ENCODE measurements around the gene TIAL1. TPM values are rescaled to one million over a fixed set of nuclear protein-coding genes. Genes with fewer than 3 reads are reported as not detected.
A peak's percentile ranks its signal among the peaks of the same experiment; 100 is the strongest.

Gene TIAL1
- total RNA-seq, 1 donor from 2014 or later = 43.8 TPM

DNA sequence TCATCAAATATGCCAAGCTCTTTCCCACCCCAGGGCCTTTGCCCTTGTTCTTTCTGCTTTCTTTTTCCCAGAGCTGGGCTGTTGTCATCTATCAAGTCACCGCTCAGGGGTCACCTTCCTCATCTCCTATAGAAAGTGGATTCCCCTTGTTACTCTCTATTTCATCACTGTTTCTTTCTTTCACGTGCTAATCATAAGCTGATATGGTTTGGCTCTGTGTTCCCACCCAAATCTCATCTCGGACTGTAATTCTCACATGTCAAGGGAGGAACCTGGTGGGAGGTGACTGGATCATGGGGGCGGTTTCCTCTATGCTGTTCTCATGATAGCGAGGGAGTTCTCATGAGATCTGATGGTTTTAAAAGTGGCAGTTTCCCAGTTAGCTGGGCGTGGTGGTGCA, 17.0 kb upstream of the TIAL1 start:
- H3K4me3 ChIP-seq (ENCODE audit: low read depth, low read length) = no peak overlapping the region
- no peak for DNase-seq (ENCODE audit: low read depth)
- TF ChIP-seq, protein P1, sequence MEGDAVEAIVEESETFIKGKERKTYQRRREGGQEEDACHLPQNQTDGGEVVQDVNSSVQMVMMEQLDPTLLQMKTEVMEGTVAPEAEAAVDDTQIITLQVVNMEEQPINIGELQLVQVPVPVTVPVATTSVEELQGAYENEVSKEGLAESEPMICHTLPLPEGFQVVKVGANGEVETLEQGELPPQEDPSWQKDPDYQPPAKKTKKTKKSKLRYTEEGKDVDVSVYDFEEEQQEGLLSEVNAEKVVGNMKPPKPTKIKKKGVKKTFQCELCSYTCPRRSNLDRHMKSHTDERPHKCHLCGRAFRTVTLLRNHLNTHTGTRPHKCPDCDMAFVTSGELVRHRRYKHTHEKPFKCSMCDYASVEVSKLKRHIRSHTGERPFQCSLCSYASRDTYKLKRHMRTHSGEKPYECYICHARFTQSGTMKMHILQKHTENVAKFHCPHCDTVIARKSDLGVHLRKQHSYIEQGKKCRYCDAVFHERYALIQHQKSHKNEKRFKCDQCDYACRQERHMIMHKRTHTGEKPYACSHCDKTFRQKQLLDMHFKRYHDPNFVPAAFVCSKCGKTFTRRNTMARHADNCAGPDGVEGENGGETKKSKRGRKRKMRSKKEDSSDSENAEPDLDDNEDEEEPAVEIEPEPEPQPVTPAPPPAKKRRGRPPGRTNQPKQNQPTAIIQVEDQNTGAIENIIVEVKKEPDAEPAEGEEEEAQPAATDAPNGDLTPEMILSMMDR (conservative IDR thresholded peaks at IDR 0.05; ENCODE audit: low read depth, low read length) = no peak

GRCh38 chr10:119611433-119611832, 14.7 kb upstream of the TIAL1 start:
- no peak for DNase-seq (ENCODE audit: low read depth)
- TF ChIP-seq, protein P1 (conservative IDR thresholded peaks at IDR 0.05; ENCODE audit: low read depth, low read length) = no peak
- no peak overlapping the region for H3K4me3 ChIP-seq (ENCODE audit: low read depth, low read length)

DNA sequence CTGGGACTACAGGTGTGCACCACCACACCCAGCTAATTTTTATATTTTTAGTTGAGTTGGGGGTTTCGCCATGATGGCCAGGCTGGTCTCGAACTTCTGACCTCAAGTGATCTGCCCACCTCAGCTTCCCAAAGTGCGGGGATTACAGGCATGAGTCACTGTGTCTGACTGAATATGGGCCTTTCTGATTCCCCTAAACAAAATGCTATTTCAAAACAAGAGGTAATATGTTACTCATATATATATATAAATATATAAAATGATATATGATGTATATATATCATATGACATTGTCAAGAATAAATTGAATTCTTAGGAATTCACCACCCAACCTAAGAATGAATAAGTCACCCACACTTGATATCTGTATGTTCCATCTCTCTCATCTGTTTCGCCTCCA, 12.8 kb upstream of the TIAL1 start:
- no peak for DNase-seq (ENCODE audit: low read depth)
- H3K4me3 ChIP-seq (ENCODE audit: low read depth, low read length) = no peak overlapping the region
- TF ChIP-seq, protein P1 (conservative IDR thresholded peaks at IDR 0.05; ENCODE audit: low read depth, low read length) = no peak

DNA sequence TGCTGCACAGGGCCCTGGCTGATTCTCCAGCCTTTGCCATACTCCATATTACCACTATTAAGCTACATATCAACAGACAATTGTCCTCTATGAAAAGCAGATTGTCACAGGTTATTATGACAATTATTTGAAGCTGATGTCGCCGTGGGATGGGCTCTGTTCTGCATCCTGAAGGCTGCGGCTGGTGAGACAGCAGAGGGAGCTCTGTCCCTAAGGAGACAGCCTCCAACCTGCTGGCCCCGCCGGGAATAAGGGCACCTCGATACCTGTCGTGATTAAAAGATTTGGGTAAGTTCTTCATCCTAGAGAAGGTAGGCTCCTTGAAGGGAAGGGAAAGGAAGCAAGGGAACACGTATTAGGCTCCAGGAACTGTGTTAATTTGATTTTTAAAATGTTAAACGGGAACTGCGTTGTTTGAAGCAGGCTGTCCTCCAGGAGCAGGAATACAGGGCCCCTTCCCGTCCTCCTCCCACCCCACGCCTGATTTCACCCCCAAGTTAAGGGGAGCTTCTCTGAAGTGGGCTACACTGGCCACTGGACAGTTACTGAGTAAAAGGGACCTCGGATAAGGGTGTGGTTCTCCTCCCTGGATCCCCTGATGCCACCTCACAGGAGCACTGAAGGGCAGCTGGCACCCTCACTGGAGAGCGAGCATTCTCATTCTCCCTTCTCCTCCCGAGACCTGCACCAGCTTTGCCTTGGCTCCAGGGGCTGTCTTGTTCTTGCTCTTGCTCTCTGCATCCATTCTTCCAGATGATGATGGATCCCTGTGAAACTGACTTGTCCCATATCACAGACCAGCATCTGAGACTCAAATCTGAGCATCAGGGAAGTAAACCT, 11.8 kb upstream of the TIAL1 start:
- DNase-seq (ENCODE audit: low read depth) = no peak
- H3K4me3 ChIP-seq (ENCODE audit: low read depth, low read length) = no peak overlapping the region
- TF ChIP-seq, protein P1 (conservative IDR thresholded peaks at IDR 0.05; ENCODE audit: low read depth, low read length) = peak; percentile 82

DNA sequence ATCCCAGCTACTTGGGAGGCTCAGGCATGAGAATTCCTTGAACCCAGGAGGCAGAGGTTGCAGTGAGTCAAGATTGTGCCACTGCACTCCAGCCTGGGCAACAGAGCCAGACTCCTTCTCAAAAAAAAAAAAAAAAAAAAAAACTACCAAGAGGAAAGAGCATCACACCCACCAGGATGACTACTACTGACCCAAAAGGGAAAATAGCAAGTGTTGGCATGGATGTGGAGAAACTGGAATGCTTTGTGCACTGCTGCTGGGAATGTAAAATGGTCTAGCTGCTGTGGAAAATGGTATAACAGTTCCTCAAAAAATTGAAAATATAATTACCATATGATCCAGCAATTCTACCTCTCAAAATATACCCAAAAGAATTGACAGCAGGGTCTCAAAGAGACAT, 7.7 kb upstream of the TIAL1 start:
- TF ChIP-seq, protein P1 (conservative IDR thresholded peaks at IDR 0.05; ENCODE audit: low read depth, low read length) = no peak
- no peak overlapping the region for H3K4me3 ChIP-seq (ENCODE audit: low read depth, low read length)
- no peak for DNase-seq (ENCODE audit: low read depth)

DNA sequence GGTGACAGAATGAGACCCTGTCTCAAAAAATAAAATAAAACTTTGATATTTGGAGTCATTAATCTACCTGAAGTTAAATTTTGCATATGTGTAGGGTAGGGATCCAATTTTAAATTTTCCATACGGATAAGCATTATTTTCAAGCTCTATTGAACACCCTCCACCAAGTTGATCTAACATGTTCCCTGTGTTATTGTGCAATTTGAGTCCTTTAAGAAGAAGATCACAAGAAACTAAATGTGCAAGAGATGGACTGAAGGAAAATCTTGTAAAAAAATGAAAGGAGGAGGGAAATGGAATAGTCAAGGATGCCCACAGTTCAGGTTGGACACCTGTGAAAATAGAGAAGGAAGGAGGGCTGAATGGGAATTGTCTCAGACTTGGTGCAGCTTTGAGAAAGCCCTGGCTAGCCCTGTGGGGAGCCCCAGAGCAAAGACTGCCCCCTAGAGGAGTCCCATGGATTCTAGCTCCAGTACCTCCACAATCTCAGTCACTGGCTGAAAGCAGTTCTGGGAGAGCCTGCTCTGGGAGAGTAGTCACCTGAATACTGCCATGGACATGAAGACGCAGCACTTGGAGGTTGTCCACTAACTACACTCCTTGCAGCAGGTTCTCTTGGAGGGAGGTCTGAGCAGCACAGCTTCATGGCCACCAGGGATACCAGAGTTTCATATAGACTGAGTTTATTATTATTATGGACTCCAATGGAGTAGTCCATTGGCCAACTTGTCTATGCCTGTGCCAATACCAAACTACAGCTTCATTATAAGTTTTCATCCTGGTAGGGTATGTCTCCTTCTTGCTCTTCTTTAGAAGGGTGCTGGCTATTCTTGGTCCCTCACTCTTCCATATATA, 5.7 kb upstream of the TIAL1 start:
- TF ChIP-seq, protein P1 (conservative IDR thresholded peaks at IDR 0.05; ENCODE audit: low read depth, low read length) = peak; percentile 82
- DNase-seq (ENCODE audit: low read depth) = no peak

More for the DNA sequence above, 5.7 kb upstream of the TIAL1 start:
- H3K4me3 ChIP-seq (ENCODE audit: low read depth, low read length) = no peak overlapping the region
